K562 (cell line): ENCODE measurements around the gene ADGRL3. TPM values are rescaled to one million over a fixed set of nuclear protein-coding genes. Genes with fewer than 3 reads are reported as not detected.

ENCODE experiments used
- ATAC-seq: fragments of 200-7000 bp; cut with Tn5 transposase; 3 replicates; pipeline ENCODE4 v1.9.1; 2020; ENCODE audit warnings: moderate library complexity
- BruUV-seq: library from RNA; stranded (reverse); fragments of 400-500 nt; replicated peaks from 2 replicates; lab custom pipeline; 2021; lab: Mats Ljungman, UMichigan
- CTCF ChIA-PET: fragments of 300-600 bp; formaldehyde crosslinking; extraction: SDS; loops from one replicate; lab custom pipeline; 2021; ENCODE audit warnings: low intra/inter-chr PET ratio; lab: Yijun Ruan, JAX
- POLR2A ChIA-PET: fragments of 300-600, 350-650 bp; sonication (Branson Sonifier 250); formaldehyde crosslinking; extraction: SDS; loops from one replicate; lab custom pipeline; 2021; ENCODE audit warnings: antibody characterized with exemption, inconsistent platforms; lab: Yijun Ruan, JAX
- DNase-seq, 4 experiments: peaks; one replicate each; pipeline versions ENCODE4 v3.0.0 to v3.0.0-alpha.2; 2011 to 2018; ENCODE audit warnings: low spot score in 3 of 4, mixed read lengths in 3 of 4; ENCODE audit errors: extremely low read depth in 1 of 4
- FAIRE-seq: peaks from 2 replicates; lab custom pipeline; 2011; peaks lifted over from hg19 to GRCh38; lab: Jason Lieb, UNC
- H2AFZ ChIP-seq: 2 replicates; pipeline ENCODE4 v1.6.0; 2011; ENCODE audit warnings: low read depth, low read length, control low read depth, inconsistent platforms
- H3K27ac ChIP-seq: fragments of 200-600 bp; 3 replicates; pipeline ENCODE4 v1.8.0; 2011; ENCODE audit warnings: low read depth, mild to moderate bottlenecking, control low read depth, inconsistent platforms, low read length, moderate library complexity, mixed read lengths; ENCODE audit errors: extremely low read depth
- H3K27me3 ChIP-seq, 2 experiments: fragments of 300-600 bp in 1 of 2; 2 replicates in 1 of 2; 3 replicates in 1 of 2; pipeline versions ENCODE4 v1.6.0 to v1.8.0; 2011; ENCODE audit warnings: inconsistent platforms in 2 of 2, low read length in 2 of 2, mild to moderate bottlenecking in 1 of 2, mixed read lengths in 1 of 2, moderate library complexity in 1 of 2; ENCODE audit not compliant: control insufficient read depth in 2 of 2, insufficient read depth in 2 of 2
- H3K36me3 ChIP-seq: fragments of 300-600 bp; 3 replicates; pipeline ENCODE4 v1.8.0; 2011; ENCODE audit warnings: mild to moderate bottlenecking, low read length, inconsistent platforms; ENCODE audit not compliant: control insufficient read depth, insufficient read depth
- H3K4me1 ChIP-seq, 2 experiments: fragments of 200-600 bp in 1 of 2; replicated peaks in 1 of 2; 2 replicates in 1 of 2; 3 replicates in 1 of 2; pipeline versions ENCODE4 v1.5.1 to v1.8.0; 2011; ENCODE audit warnings: inconsistent platforms in 2 of 2, low read length in 2 of 2, mild to moderate bottlenecking in 1 of 2, mixed read lengths in 1 of 2, moderate library complexity in 1 of 2; ENCODE audit not compliant: control insufficient read depth in 2 of 2, insufficient read depth in 2 of 2
- H3K4me2 ChIP-seq: 2 replicates; pipeline ENCODE4 v1.6.1; 2011; ENCODE audit warnings: low read length, control low read depth, inconsistent platforms, mixed read lengths; ENCODE audit not compliant: insufficient read depth
- H3K4me3 ChIP-seq: fragments of 200-600 bp; sonication (generic), shearing (Covaris generic); 2 replicates; pipeline ENCODE4 v1.5.1; 2016; ENCODE audit warnings: control low read depth, inconsistent platforms
- H3K79me2 ChIP-seq: fragments of 200-600 bp; 3 replicates; pipeline ENCODE4 v1.8.0; 2011; ENCODE audit warnings: low read length, inconsistent platforms; ENCODE audit not compliant: control insufficient read depth, insufficient read depth
- H3K9ac ChIP-seq, 2 experiments: 2 replicates each; pipeline versions ENCODE4 v1.6.0 to v1.6.1; 2011; ENCODE audit warnings: low read depth in 2 of 2, low read length in 2 of 2, control low read depth in 1 of 2, inconsistent platforms in 1 of 2, mild to moderate bottlenecking in 1 of 2, mixed read lengths in 1 of 2; ENCODE audit not compliant: insufficient read depth in 1 of 2
- H3K9me1 ChIP-seq: one replicate; pipeline ENCODE4 v1.6.0; 2011; ENCODE audit warnings: inconsistent platforms, mild to moderate bottlenecking, low read length, moderate library complexity; ENCODE audit not compliant: control insufficient read depth, insufficient read depth
- H3K9me3 ChIP-seq: replicated peaks from 2 replicates; pipeline ENCODE4 v1.5.1; 2011; ENCODE audit warnings: low read depth, low read length, inconsistent platforms; ENCODE audit not compliant: control insufficient read depth, insufficient read depth
- H4K20me1 ChIP-seq: replicated peaks from 2 replicates; pipeline ENCODE4 v1.6.1; 2011; ENCODE audit warnings: low read length, inconsistent platforms, mixed read lengths; ENCODE audit not compliant: control insufficient read depth, insufficient read depth
- C11orf30 ChIP-seq: fragments of 450-650 bp; IDR thresholded peaks from 2 replicates; pipeline ENCODE4 v1.6.1; 2016; ENCODE audit warnings: low read depth, mild to moderate bottlenecking
- CHD1 ChIP-seq: fragments of 200-600 bp; sonication (generic); IDR thresholded peaks from one replicate; pipeline ENCODE4 v1.6.1; 2012; ENCODE audit warnings: mild to moderate bottlenecking, moderate library complexity, low read length, inconsistent platforms
- EGR1 ChIP-seq: fragments of 450-650 bp; conservative IDR thresholded peaks from 2 replicates; pipeline ENCODE4 v1.6.1; 2017; ENCODE audit warnings: mild to moderate bottlenecking
- ESRRA ChIP-seq: fragments of 450-650 bp; IDR thresholded peaks from 2 replicates; pipeline ENCODE4 v1.6.1; 2014; ENCODE audit warnings: low read depth, mild to moderate bottlenecking, moderate library complexity, borderline replicate concordance
- ILF3 ChIP-seq: fragments of 450-650 bp; IDR thresholded peaks from 2 replicates; pipeline ENCODE4 v1.6.1; 2018; ENCODE audit warnings: antibody characterized with exemption, mild to moderate bottlenecking, moderate library complexity, borderline replicate concordance
- NCOR1 ChIP-seq: fragments of 450-650 bp; IDR thresholded peaks from 2 replicates; pipeline ENCODE4 v1.6.1; 2016; ENCODE audit warnings: mild to moderate bottlenecking, moderate library complexity
- NEUROD1 ChIP-seq: fragments of 150-350 bp; IDR thresholded peaks from 2 replicates; pipeline ENCODE4 v1.6.1; 2014; ENCODE audit warnings: borderline replicate concordance, low read length, low read depth; ENCODE audit not compliant: partially characterized antibody
- RB1 ChIP-seq: fragments of 450-650 bp; IDR thresholded peaks from 2 replicates; pipeline ENCODE4 v1.6.1; 2017; ENCODE audit warnings: low read depth, mild to moderate bottlenecking
- ZFP1 ChIP-seq: fragments of 450-650 bp; formaldehyde crosslinking; IDR thresholded peaks from 2 replicates; pipeline ENCODE4 v1.4.0; 2020; ENCODE audit warnings: mild to moderate bottlenecking, mixed read lengths
- ZFP30 ChIP-seq: fragments of 250-450 bp; sonication (Bioruptor Pico); IDR thresholded peaks from 2 replicates; pipeline ENCODE4 v1.8.0; 2022; ENCODE audit warnings: moderate library complexity, mild to moderate bottlenecking, inconsistent platforms, borderline replicate concordance
- ZNF77 ChIP-seq: fragments of 250-450 bp; sonication (Bioruptor Pico); IDR thresholded peaks from 2 replicates; pipeline ENCODE4 v1.5.0; 2020
- WGBS: fragments of 100-300 bp; shearing (Covaris generic); methylation state at CpG from one replicate; pipeline ENCODE4 v1.1.6; 2016; ENCODE audit warnings: low coverage, mixed read lengths; ENCODE audit not compliant: insufficient coverage; ENCODE audit errors: missing lambda C conversion rate; 5-methylcytosine and 5-hydroxymethylcytosine counted together
- in situ Hi-C: fragments of 300-500 bp; cut with MboI; formaldehyde crosslinking; loops from 4 replicates; pipeline ENCODE4 v1.15.0; 2018; ENCODE audit warnings: inconsistent platforms, mixed read lengths
- intact Hi-C: fragments of 100-400 bp; cut with micrococcal nuclease; formaldehyde crosslinking; loops from 2 replicates; pipeline ENCODE4 v1.14.2; 2022
- polyA plus RNA-seq, 8 experiments: library from polyadenylated mRNA; depleted of rRNA in 4 of 8; stranded (reverse) in 5 of 8; unstranded in 3 of 8; fragments of >200 nt; fragmentation: Nextera tagmentation in 2 of 8; fragmentation: Illumina TruSeq in 1 of 8; extraction: Ambion mirVana in 2 of 8; extraction: Trizol in 1 of 8; gene quantifications; 2 replicates each; pipeline versions ENCODE4 v1.2.1 to v1.2.3, GENCODE V29; 2011 to 2014; ENCODE audit warnings: inconsistent platforms in 1 of 8, missing spikeins in 1 of 8
- total RNA-seq, 7 experiments: library from RNA; depleted of rRNA in 6 of 7; stranded (reverse); fragments of >200 nt in 6 of 7; fragmentation: Illumina TruSeq in 2 of 7; extraction: Trizol in 2 of 7; gene quantifications; 2 replicates each; pipeline versions ENCODE4 v1.2.1 to v1.2.3, GENCODE V29; 2011 to 2021; ENCODE audit warnings: low replicate concordance in 1 of 7
- TF ChIP-seq, protein P1 (sequence below): fragments of 200-800 bp; sonication (Bioruptor generic); IDR thresholded peaks from 2 replicates; pipeline ENCODE4 v1.6.1; 2016; ENCODE audit warnings: missing genetic modification characterization, missing compliant biosample characterization

The ADGRL3 gene
- total and polyA plus RNA-seq, 9 of the 15 experiments (the other 6 are each of a cell fraction or from before 2014, with no cell fraction given): 0.03 to 0.14 (median 0.04) TPM; not detected in 2

DNA sequence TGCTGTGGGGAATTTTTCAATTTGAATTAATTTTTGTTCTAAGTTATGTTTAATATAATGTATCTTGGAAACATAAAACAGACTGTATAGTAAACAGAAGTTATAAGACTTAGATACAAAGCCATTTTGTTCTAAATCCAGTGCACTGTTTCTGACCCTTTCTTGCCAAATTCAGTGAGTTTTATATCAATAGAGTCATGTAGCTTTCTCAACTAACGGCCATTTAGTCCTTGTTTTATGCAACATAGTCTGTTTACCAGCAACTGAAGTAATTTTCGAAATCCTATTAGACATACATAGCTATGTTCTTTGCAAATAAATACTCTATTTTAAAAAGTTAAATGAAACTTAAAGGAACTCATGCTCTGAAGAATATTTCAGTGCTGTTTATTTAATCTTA, 242.8 kb downstream of the ADGRL3 start:
- intact Hi-C loops: no loop called here
- no peak for ATAC-seq
- Histone ChIP-seq H3K4me2 (no peak overlapping the region), H3K79me2 (no peaks in the 10 kb centered on the region), H3K9me3 (no peaks in the 10 kb centered on the region), H3K27me3 (no peaks in the 10 kb centered on the region), H4K20me1 (no peaks in the 10 kb centered on the region), H3K27ac (no peak overlapping the region), H3K9ac (no peak overlapping the region), H3K9me1 (no peaks in the 10 kb centered on the region), H2AFZ (no peak overlapping the region), H3K4me1 (no peaks in the 10 kb centered on the region), H3K36me3 (no peaks in the 10 kb centered on the region), H3K4me3 (no peak overlapping the region)
- WGBS: 0% methylated on average over 2 of the region's 2 CpGs
- no TSS peak for BruUV-seq
- no peak for TF ChIP-seq ZFP30
- TF ChIP-seq ESRRA: no peak
- no peak for TF ChIP-seq NEUROD1
- no peak for TF ChIP-seq EGR1
- in situ Hi-C loops: no loop called here
- ChIA-PET POLR2A (interaction anchor here (0.7 kb wide), 1 partner anchor 1624 kb away, joined by 3 read pairs; no protein-coding TSS in a partner anchor), CTCF (no interaction called here)
- FAIRE-seq: no peak
- no peak for DNase-seq

DNA sequence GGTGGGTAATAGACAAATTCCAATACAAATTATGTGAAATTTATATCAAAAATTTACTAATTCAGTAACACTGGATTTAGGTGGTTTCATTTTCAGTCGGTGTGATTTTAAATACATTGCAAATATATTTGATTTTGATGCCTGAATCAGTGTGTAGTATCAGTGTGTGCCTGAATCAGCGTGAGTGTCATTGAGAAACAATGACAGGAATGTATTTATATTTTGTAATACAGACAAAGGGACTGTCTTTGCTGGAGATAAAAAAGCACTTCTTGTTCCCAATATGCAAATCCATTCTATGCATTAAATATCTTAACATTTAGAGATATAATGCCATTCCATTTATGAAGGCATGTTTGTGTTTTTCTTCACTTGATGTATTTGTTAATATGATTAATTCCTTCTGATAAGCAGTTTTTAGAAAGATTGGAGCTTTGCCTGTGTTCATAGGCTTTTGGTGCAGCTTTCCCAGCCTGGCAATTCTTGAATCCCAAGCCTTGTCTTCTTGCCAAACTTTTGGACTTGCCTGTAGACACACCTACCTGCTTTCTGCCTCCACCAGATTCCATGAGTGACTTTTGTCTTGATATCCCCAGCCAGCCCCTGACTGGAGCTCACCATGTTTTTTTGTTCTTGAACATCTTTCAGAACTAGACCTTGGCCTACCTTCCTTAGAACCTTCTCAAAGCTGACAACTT, 243.8 kb downstream of the ADGRL3 start:
- H3K79me2 ChIP-seq: no peaks in the 10 kb centered on the region
- no peaks in the 10 kb centered on the region for H3K36me3 ChIP-seq
- no peaks in the 10 kb centered on the region for H3K27me3 ChIP-seq
- H3K4me3 ChIP-seq: no peak overlapping the region
- H3K9me1 ChIP-seq: no peaks in the 10 kb centered on the region
- no peak overlapping the region for H2AFZ ChIP-seq
- intact Hi-C loops: no loop called here
- no peak for DNase-seq
- in situ Hi-C loops: no loop called here
- CTCF ChIA-PET: no interaction called here
- ATAC-seq: no peak
- H3K9ac ChIP-seq: no peak overlapping the region
- H3K27ac ChIP-seq: no peak overlapping the region
- FAIRE-seq: no peak
- WGBS: 0% methylated on average over 2 of the region's 2 CpGs
- POLR2A ChIA-PET: no interaction called here
- no TSS peak for BruUV-seq
- H4K20me1 ChIP-seq: no peaks in the 10 kb centered on the region
- no peak overlapping the region for H3K4me2 ChIP-seq
- H3K4me1 ChIP-seq: no peaks in the 10 kb centered on the region
- H3K9me3 ChIP-seq: no peaks in the 10 kb centered on the region
- TF ChIP-seq NCOR1 (no peak), ZFP1 (CRISPR knock-in tag) (no peak), C11orf30 (no peak), ILF3 (no peak), ZNF77 (CRISPR knock-in tag) (no peak), CHD1 (no peak), RB1 (no peak)
- TF ChIP-seq, protein P1, sequence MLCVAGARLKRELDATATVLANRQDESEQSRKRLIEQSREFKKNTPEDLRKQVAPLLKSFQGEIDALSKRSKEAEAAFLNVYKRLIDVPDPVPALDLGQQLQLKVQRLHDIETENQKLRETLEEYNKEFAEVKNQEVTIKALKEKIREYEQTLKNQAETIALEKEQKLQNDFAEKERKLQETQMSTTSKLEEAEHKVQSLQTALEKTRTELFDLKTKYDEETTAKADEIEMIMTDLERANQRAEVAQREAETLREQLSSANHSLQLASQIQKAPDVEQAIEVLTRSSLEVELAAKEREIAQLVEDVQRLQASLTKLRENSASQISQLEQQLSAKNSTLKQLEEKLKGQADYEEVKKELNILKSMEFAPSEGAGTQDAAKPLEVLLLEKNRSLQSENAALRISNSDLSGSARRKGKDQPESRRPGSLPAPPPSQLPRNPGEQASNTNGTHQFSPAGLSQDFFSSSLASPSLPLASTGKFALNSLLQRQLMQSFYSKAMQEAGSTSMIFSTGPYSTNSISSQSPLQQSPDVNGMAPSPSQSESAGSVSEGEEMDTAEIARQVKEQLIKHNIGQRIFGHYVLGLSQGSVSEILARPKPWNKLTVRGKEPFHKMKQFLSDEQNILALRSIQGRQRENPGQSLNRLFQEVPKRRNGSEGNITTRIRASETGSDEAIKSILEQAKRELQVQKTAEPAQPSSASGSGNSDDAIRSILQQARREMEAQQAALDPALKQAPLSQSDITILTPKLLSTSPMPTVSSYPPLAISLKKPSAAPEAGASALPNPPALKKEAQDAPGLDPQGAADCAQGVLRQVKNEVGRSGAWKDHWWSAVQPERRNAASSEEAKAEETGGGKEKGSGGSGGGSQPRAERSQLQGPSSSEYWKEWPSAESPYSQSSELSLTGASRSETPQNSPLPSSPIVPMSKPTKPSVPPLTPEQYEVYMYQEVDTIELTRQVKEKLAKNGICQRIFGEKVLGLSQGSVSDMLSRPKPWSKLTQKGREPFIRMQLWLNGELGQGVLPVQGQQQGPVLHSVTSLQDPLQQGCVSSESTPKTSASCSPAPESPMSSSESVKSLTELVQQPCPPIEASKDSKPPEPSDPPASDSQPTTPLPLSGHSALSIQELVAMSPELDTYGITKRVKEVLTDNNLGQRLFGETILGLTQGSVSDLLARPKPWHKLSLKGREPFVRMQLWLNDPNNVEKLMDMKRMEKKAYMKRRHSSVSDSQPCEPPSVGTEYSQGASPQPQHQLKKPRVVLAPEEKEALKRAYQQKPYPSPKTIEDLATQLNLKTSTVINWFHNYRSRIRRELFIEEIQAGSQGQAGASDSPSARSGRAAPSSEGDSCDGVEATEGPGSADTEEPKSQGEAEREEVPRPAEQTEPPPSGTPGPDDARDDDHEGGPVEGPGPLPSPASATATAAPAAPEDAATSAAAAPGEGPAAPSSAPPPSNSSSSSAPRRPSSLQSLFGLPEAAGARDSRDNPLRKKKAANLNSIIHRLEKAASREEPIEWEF (CRISPR knock-in tag): no peak
